Measurements from ENCODE around the gene THAP6. TPM values are rescaled to one million over a fixed set of nuclear protein-coding genes. Genes with fewer than 3 reads are reported as not detected.

THAP6 gene, protein sequence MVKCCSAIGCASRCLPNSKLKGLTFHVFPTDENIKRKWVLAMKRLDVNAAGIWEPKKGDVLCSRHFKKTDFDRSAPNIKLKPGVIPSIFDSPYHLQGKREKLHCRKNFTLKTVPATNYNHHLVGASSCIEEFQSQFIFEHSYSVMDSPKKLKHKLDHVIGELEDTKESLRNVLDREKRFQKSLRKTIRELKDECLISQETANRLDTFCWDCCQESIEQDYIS
- 6.9 and 9.0 TPM in 2 replicates for total RNA-seq

DNA sequence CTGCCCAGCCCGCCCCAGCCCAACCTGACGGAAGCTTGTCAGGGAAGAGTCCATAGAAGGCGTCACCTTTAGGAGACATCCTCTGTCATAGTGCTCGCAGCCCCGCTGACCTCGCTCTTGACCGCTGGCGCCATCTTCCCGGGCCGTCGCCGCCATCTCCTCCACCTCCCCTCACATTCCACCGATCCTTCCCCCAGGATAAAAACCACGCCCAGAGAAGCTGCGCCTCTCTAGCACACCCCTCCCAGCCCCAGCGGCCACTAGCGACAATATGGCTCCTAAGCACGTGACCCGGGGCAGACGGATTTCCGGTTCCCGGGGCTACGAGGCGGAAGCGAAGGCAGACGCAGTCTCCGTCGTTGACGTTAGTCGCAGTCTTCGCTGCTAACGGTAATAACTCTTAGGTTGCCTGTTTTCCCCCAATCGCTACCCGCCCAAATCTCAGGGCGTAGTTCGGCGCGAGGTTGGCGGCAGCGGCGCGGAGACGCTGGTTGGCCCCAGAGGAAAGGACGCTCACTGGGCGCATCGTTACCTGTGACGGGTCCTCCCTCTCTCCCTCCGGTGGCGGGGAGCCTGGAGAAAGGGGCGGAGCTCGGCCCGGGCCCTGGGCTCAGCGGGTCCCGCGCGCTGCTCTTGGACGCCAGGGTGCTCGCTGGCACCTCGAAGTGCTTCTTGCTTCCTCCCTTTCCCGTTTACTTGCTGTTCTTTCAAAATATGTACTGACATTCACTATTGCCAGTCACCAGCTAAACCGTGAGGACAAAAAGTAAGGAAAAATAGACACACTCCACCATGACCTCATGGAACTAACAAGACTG, at the start of gene THAP6, which contains the start of gene RCHY1:
THAP6 (plus strand) TSS at position 343 of the 818 bp plus-strand sequence. CDS start 980 bp downstream, outside the sequence.
RCHY1 (minus strand) TSS at position 273 of the 818 bp plus-strand sequence; CDS start at position 156, 117 bp downstream.

GRCh38 chr4:75555294-75556164, 41.3 kb downstream of the THAP6 start, which contains the start of gene ODAPH:
TSS of gene ODAPH (plus strand) at chr4:75556066. CDS start at chr4:75556083, 17 bp downstream.

Other genes starting within 250 kb of the THAP6 start
- 30.7 and 40.3 TPM in 2 replicates for gene RCHY1, start 70 bp upstream of the THAP6 start, total RNA-seq
- gene ODAPH, start 41.6 kb downstream of the THAP6 start, total RNA-seq: not detected in 2 replicates
- 0.29 and 0.65 TPM in 2 replicates for gene CDKL2, start 116.1 kb downstream of the THAP6 start, total RNA-seq
- 220 and 229 TPM in 2 replicates for gene G3BP2, start 158.9 kb downstream of the THAP6 start, total RNA-seq
- 86.8 and 88.8 TPM in 2 replicates for gene USO1, start 210.1 kb downstream of the THAP6 start, total RNA-seq

Data from vein endothelial cell (primary cell).